ENCODE data around the gene ATP6V0E1. TPM values are rescaled to one million over a fixed set of nuclear protein-coding genes. Genes with fewer than 3 reads are reported as not detected.

The ATP6V0E1 gene
- total and polyA plus RNA-seq, 2 of the 8 experiments (the other 6 are each of a cell fraction or from before 2014, with no cell fraction given), result 108 to 134 TPM

DNA sequence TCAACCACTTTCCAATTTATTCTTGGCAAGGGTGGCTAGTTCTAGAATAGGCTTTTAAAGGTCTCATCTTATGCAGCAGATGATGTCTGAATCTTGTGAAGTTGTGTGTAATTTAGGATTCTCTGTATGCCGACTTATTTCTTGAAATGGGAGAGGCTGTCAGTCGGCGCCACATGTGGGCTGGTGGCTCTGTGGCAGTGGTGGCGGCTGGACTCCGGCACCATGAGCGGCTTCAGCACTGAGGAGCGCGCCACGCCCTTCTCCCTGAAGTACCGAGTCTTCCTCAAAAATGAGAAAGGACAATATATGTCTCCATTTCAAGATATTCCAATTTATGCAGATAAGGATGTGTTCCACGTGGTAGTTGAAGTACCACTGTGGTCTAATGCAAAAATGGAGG is 8.3 kb upstream of the ATP6V0E1 start (continued):
- TF ChIP-seq KDM4A (IDR thresholded peaks at IDR 0.05; ENCODE audit: low read depth, low read length, severe bottlenecking), result no peak
